ENCODE results near the gene RANGRF.

DNA sequence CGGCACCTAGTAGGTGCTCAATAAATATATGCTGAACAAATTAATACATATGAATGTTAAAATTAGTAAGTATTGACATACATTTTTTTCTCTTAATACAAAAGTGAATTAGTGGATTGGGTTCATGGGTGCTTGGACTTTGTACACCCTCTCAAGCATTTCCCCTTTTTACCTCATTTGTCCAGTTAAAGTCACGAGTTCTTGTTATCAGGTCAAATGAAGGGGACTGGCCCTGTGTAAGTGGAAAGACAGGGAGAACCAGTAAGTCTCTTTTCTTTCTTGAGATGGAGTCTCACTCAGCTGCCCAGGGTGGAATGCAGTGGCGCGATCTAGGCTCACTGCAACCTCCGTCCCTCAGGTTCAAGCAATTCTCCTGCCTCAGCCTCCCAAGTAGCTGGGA is 13.7 kb upstream of the RANGRF start:
- TF ChIP-seq, protein P1, sequence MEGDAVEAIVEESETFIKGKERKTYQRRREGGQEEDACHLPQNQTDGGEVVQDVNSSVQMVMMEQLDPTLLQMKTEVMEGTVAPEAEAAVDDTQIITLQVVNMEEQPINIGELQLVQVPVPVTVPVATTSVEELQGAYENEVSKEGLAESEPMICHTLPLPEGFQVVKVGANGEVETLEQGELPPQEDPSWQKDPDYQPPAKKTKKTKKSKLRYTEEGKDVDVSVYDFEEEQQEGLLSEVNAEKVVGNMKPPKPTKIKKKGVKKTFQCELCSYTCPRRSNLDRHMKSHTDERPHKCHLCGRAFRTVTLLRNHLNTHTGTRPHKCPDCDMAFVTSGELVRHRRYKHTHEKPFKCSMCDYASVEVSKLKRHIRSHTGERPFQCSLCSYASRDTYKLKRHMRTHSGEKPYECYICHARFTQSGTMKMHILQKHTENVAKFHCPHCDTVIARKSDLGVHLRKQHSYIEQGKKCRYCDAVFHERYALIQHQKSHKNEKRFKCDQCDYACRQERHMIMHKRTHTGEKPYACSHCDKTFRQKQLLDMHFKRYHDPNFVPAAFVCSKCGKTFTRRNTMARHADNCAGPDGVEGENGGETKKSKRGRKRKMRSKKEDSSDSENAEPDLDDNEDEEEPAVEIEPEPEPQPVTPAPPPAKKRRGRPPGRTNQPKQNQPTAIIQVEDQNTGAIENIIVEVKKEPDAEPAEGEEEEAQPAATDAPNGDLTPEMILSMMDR (IDR thresholded peaks at IDR 0.05): no peak
- TF ChIP-seq POLR2A (IDR thresholded peaks at IDR 0.05): no peak

All from lower leg skin (tissue), 3 donors.